NCI-H69 (cell line): ENCODE results near the gene IPO5.
A peak's percentile ranks its signal among the peaks of the same experiment; 100 is the strongest.

Experiments used
- DNase-seq: peaks from one replicate; lab custom pipeline; 2025; lab: John Stamatoyannopoulos, UW

IPO5 gene

GRCh38 chr13:97953376-97953970 is at the start of gene IPO5:
TSS of gene IPO5 (plus strand) at chr13:97953675. CDS start at chr13:97976697, 23,022 bp downstream.
- DNase-seq, result no peak

DNA sequence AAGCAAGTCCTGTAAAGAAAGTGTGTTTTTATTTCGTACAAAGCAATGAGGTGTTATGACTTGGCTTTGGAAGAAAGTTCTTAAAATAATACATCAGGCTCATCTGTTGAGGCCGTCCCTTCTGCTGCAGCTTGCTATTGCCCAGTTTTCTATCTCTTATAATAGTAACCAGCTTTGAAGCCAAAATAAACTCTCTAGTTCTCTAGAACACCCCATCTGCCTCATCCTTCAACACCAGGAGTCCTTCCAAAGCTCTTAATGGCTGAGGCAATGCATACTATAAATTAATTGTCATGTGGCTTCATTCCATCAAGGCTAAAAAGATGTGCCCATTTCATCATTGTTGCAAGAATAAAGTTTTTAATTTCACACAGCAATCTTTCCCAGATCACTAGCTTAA is 49.4 kb upstream of the IPO5 start:
- no peak for DNase-seq

DNA sequence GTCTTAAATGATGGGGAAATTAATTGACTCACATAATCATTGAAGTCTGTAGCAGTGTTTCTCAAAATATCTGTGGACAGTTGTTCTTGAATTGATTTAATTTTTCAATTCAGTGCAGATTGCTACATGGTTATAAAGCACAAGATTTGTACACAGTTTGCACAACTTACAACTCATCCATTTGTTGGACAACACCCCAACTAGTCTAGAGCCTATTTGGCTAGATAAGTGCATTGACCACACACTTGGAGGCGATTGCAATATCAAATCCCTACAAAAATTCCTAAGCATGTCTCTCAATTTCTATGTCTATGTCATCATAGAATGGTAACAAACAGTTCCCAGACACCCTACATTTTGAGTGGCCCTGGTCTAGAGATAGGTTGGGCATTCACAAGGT is 48.0 kb upstream of the IPO5 start:
- DNase-seq, result no peak

- DNase-seq, result peak; percentile 35
Observed at GRCh38 chr13:97911311-97912138, 42.0 kb upstream of the IPO5 start.

DNA sequence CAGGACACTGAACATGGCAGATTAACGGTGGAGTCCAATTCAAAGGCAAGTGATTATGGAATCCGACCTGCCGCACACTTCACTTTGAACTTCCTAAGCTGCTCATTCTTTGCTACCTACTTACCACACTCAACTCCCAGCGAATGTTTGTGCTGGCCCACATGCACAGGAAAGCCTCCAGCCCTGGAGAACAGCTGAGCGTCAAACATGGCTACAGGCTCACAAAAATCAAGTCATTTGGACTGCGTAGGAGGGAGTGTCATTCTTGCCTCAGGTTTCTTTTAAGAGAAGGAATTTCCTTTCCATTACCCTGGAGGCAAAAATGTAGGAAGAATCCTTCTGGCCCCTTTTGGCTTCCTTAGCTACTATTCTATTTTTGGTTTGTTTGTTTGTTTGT is 41.3 kb upstream of the IPO5 start:
- DNase-seq, result no peak

DNA sequence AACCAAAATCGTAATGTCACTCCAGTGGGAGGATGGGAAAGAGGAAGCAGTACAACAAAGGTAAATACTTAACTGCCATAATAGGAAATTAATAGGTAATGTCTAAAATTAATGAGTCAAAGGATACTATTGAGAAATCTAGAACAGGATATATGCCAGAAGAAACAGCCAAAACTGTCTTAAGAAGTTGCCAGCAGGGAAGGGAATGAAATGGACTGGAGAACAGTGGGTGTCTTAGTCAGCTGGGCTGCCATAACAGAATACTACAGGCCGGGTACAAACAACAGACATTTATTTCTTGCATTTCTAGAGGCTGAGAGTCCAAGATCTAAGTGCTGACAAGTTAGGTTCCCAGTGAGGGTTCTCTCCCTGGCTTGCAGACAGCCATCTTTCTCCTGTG is 40.3 kb upstream of the IPO5 start:
- no peak for DNase-seq

DNA sequence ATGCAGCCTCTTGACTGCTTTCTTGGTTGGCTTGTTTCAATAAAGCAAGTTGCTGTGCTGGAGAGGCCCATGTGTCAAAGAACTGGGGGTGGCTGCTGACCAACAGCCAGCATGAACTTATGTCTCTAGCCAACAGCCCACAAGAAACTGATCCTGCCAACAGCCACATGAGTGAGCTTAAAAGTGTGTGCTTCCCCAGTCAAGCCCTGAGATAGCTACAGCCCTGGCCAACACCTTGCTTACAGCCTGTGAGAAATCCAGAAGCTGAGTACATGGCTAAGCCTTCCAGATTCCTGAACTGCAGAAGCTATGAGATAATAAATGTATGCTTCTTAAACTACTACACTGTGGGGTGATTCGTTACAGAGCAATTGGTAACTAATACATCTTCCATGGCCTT is 38.9 kb upstream of the IPO5 start:
- DNase-seq, result no peak

- no peak for DNase-seq
Observed at GRCh38 chr13:97921176-97921816, 32.2 kb upstream of the IPO5 start.

DNA sequence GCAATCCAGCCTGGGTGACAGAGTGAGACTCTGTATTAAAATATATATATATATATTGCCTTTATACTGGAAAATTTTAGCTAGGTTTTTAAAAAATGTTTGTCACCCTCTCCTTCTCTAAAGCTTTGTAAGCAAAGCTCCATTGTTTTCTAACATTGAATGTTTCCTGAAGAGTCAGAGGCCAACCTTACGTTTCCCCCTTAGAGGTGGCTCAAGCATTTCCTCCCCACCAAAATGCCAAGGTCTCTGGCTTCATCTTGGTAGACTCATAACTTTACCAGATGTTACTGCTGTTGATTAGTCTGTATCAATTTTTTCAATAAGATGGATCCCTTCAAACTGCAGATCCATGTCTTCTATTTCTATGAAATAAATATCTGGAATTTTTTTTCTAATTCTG is 25.2 kb upstream of the IPO5 start:
- no peak for DNase-seq

DNA sequence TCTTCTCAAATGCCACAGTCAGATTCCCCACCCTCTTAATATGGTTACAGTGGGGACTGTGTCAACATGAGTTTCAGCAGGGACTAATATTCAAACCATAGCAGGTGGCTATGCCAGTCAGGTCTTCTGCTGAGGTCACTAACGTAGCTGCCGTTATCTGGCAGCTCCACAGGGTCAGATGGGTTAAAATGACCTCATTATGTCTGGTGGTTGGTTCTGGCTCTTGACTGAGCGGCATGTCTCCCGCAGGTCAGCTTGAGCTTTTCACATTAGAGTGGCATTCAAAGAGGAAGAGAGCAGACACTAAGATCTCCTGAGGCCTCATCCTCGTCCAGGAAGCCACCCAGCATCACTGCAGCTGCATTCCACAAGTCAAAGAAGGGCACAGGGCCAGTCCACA is 21.4 kb upstream of the IPO5 start:
- peak; percentile 9 for DNase-seq

DNA sequence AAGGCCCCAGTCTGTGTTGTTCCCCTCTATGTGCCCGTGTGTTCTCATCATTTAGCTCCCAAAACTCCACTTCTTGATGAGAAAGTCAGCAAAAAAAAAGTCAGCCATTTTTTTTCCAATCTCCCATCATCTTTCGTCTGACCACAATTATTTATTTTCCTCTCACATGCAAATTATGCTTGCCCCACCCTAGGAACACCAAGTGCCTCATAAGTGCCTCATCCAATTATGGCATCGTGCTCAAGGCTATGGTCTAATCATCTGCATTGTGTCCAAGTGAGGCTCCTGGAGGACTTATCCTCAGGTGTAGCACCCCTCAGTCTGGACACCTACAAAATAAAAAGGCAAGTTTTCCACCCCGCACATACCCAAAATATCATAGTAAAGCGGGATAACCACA is 20.8 kb upstream of the IPO5 start:
- DNase-seq, result no peak

GRCh38 chr13:97933776-97934175 is 19.7 kb upstream of the IPO5 start:
- no peak for DNase-seq

- DNase-seq, result peak; percentile 13
Observed at GRCh38 chr13:97934590-97934989, 18.9 kb upstream of the IPO5 start.

DNA sequence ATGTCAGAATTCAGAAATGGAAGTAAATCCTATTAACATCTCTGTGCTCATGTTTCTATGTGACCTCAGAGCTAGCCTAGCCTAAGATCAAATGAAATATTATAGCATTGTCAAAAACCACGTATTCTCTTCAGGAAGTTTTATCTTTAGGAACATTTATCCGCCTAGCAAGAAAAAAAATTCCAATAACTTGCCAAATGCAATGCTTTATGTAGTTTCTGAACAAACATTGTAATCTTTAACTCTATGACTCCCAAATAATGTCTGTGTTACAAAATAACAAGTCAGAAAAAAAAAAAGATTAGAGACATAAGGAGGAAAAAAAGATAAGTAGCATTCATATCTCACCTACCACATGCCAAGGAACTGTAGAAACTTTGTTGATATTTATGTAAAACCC is 18.4 kb upstream of the IPO5 start:
- no peak for DNase-seq

GRCh38 chr13:97936036-97936435 is 17.4 kb upstream of the IPO5 start:
- DNase-seq, result no peak

DNA sequence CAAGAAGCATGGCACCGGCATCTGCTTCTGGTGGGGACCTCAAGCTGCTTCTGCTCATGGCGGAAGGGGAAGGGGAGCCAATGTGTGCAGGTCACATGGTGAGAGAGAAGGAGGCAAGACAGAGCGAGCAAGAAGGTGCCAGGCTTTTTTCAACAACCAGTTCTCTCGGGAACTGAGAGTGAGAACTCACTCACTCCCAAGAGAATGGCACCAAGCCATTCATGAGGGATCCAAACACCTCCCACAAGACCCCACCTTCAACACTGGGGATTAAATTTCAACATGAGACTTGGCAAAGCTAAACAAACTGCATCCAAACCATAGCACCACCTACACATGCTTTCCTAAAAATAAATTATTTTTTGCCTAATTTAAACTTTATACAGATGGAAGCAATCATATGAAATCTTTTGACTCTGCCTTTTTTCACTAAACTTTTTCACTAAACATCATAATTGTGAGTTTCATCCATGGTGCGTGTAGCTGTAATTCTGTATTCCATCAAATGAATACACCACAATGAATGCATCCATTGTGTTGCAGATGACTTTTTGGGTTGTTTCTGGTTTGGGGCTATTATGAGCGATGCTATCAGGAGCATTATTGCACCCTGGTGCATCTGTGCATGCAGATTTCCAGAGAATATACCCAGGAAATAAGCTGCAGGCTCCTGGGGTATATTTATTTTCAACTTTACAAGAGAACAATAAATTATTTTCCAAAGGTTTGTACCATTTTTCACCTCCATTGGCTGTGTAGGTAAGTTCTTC is 14.6 kb upstream of the IPO5 start:
- no peak for DNase-seq

- DNase-seq, result peak; percentile 52
Observed at GRCh38 chr13:97944396-97945029, 9.0 kb upstream of the IPO5 start.

DNA sequence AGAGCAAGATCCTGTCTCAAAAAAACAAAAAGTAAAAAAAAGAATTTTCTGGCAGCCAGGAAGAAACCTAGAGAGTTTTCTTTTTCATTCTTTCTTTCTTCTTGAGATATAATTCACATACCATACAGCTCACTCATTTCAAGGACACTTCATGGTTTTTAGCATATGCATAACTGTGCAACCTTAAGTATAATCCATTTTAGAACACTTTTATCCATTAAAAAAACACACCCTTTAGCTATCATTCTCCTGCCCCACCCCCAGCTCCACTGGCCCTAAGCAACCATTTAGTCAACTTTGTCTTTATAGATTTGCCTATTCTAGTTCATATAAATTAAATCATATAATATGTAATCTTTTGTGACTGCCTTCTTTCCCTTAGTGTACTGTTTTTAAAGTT is 8.1 kb upstream of the IPO5 start:
- DNase-seq, result no peak

DNA sequence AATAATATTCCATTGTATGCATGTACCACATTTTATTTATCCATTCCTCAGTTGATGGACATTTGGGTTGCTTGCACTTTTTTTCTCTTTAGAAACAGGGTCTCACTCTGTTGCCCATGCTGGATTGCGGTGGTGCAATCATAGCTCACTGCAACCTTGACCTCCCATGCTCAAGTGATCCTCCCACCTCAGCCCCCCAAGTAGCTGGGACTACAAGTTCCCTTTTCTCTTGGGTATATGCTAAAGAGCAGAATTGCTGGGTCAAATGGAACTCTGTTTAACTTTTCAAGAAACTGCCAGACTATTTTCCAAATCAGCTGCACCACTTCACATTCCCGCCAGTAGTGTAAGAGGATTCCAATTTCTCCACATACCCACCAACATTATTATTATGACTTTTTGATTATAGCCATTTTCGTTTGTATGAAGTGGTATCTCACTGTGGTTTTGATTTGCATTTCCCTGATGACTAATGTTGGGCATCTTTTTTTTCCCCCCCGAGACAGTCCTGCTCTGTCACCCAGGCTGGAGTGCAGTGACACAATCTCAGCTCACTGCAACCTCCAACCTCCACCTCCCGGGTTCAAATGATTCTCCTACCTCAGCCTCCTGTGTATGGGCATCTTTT is 7.6 kb upstream of the IPO5 start:
- no peak for DNase-seq

GRCh38 chr13:97946951-97947588 is 6.4 kb upstream of the IPO5 start:
- no peak for DNase-seq

DNA sequence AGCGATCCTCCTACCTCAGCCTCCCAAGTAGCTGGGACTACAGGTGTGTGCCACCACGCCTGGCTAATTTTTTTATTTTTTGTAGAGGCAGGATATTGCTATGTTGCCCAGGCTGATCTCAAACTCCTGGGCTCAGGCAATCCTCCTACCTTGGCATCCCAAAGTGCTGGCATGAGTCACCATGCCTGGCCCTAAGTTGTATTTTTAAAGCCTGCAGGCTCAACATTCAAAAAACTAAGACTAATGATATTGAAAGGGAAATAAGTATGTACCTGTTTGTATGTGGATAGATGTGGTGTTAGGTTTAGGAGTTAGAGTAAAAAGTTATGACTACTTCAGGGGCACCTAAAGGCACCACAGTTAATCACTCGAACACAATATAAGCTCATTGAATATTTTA is 5.4 kb upstream of the IPO5 start:
- no peak for DNase-seq
